OCI-LY7 (cell line): Measurements from ENCODE around the gene ATXN10. TPM values are rescaled to one million over a fixed set of nuclear protein-coding genes. Genes with fewer than 3 reads are reported as not detected.

Experiments
- BruUV-seq: library from RNA; stranded (reverse); fragments of 400-500 nt; replicated peaks from 2 replicates; lab custom pipeline; 2021; lab: Mats Ljungman, UMichigan
- CTCF ChIA-PET: fragments of 300-600 bp; sonication (Branson Sonifier 250); formaldehyde crosslinking; loops from one replicate; lab custom pipeline; 2022; ENCODE audit warnings: antibody characterized with exemption; ENCODE audit not compliant: unreplicated experiment; lab: Charles Lee
- POLR2A ChIA-PET: fragments of 300-600 bp; sonication (Branson Sonifier 250); formaldehyde crosslinking; loops from one replicate; lab custom pipeline; 2022; ENCODE audit warnings: antibody characterized with exemption; lab: Charles Lee
- DNase-seq: peaks from one replicate; pipeline ENCODE4 v3.0.0-alpha.2; 2015; ENCODE audit warnings: low spot score
- H2AFZ ChIP-seq: fragments of 200-600 bp; sonication (generic), shearing (Covaris generic); 2 replicates; pipeline ENCODE4 v1.6.1; 2014; ENCODE audit warnings: mild to moderate bottlenecking, antibody characterized with exemption, low read length, moderate library complexity
- H3K27ac ChIP-seq: fragments of 200-600 bp; sonication (generic); 2 replicates; pipeline ENCODE4 v1.5.1; 2014; ENCODE audit warnings: mixed run types, low read depth, mild to moderate bottlenecking, moderate library complexity, low read length, inconsistent platforms; ENCODE audit not compliant: poor library complexity, severe bottlenecking
- H3K36me3 ChIP-seq: fragments of 200-600 bp; sonication (generic); 2 replicates; pipeline ENCODE4 v1.6.1; 2014; ENCODE audit warnings: mild to moderate bottlenecking, antibody characterized with exemption, low read length, moderate library complexity, mixed read lengths; ENCODE audit not compliant: insufficient read depth
- H3K4me1 ChIP-seq: fragments of 200-600 bp; sonication (generic); 2 replicates; pipeline ENCODE4 v1.5.1; 2014; ENCODE audit warnings: mild to moderate bottlenecking, low read length; ENCODE audit not compliant: insufficient read depth, poor library complexity, severe bottlenecking
- H3K4me2 ChIP-seq: fragments of 200-600 bp; sonication (generic); 2 replicates; pipeline ENCODE4 v1.6.1; 2014; ENCODE audit warnings: mild to moderate bottlenecking, low read length
- H3K4me3 ChIP-seq: fragments of 200-600 bp; sonication (generic); 2 replicates; pipeline ENCODE4 v1.5.1; 2014; ENCODE audit warnings: mild to moderate bottlenecking, low read depth, low read length; ENCODE audit not compliant: poor library complexity, severe bottlenecking
- H3K79me2 ChIP-seq: fragments of 200-600 bp; sonication (generic); 2 replicates; pipeline ENCODE4 v1.6.1; 2016; ENCODE audit warnings: low read depth, mild to moderate bottlenecking, low read length, moderate library complexity, mixed read lengths; ENCODE audit not compliant: insufficient read depth
- H3K9me2 ChIP-seq: fragments of 200-600 bp; sonication (generic); 2 replicates; pipeline ENCODE4 v1.6.1; 2016; ENCODE audit warnings: mild to moderate bottlenecking, low read length, mixed read lengths; ENCODE audit not compliant: insufficient read depth
- H3K9me3 ChIP-seq: fragments of 200-600 bp; sonication (generic); 2 replicates; pipeline ENCODE4 v1.6.1; 2014; ENCODE audit warnings: mild to moderate bottlenecking, mixed run types, low read length, mixed read lengths
- H4K20me1 ChIP-seq: fragments of 200-600 bp; sonication (generic); 2 replicates; pipeline ENCODE4 v1.6.1; 2014; ENCODE audit warnings: mild to moderate bottlenecking, antibody characterized with exemption, low read length, moderate library complexity, mixed read lengths; ENCODE audit not compliant: insufficient read depth
- EZH2phosphoT487 ChIP-seq: fragments of 200-600 bp; sonication (generic); IDR thresholded peaks from 2 replicates; pipeline ENCODE4 v1.6.1; 2018; ENCODE audit warnings: low read depth, borderline replicate concordance, mild to moderate bottlenecking, mixed run types, antibody characterized with exemption, low read length, moderate library complexity, mixed read lengths
- intact Hi-C: fragments of 100-400 bp; cut with micrococcal nuclease; formaldehyde crosslinking; loops from one replicate; pipeline ENCODE4 v1.10.0; 2022; ENCODE audit not compliant: unreplicated experiment
- total RNA-seq, 2 experiments: library from RNA; depleted of rRNA in 1 of 2; stranded (reverse); fragments of >200 nt in 1 of 2; shearing (Covaris generic) in 1 of 2; gene quantifications; 2 replicates each; pipeline ENCODE4 v1.2.3, GENCODE V29; 2014 to 2022
- TF ChIP-seq, protein P1 (sequence below): fragments of 200-600 bp; sonication (generic); conservative IDR thresholded peaks from 2 replicates; pipeline ENCODE4 v1.5.1; 2014; ENCODE audit warnings: mild to moderate bottlenecking, antibody characterized with exemption, low read length, moderate library complexity, mixed read lengths

Gene ATXN10
- total RNA-seq, 2 experiments from 2014 or later: 66.1 to 197 TPM

DNA sequence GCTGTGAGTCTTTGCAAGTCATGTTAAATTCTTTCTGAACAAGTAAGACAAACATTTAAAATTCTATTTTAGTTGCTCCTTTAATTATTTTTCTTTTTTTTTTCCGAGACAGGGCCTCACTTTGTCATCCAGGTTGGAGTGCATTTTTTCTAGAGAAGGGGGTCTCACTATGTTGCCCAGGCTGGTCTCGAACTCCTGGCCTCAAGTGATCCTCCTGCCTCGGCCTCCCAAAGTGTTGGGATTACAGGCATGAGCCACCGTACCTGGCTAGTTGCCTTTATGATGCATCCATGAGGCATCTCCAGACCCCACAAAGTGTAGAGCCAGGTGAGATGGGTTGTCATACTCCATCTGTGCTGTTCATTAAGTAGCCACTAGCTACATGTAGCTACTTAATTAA, 4.4 kb downstream of the ATXN10 start:
- no TSS peak for BruUV-seq

GRCh38 chr22:45677063-45677462, 5.4 kb downstream of the ATXN10 start:
- no peak for DNase-seq
- H3K4me2 ChIP-seq: no peak overlapping the region
- H3K4me1 ChIP-seq: peaks cover 49% of the 10 kb centered on the region
- peaks cover 98% of the 10 kb centered on the region for H3K79me2 ChIP-seq
- no peaks in the 10 kb centered on the region for H3K9me2 ChIP-seq
- BruUV-seq: no TSS peak
- CTCF ChIA-PET: no interaction called here
- no peaks in the 10 kb centered on the region for H3K9me3 ChIP-seq
- peaks cover 43% of the 10 kb centered on the region for H3K36me3 ChIP-seq
- H3K4me3 ChIP-seq: no peak overlapping the region
- POLR2A ChIA-PET: interaction anchor here (0.6 to 1.0 kb wide), 5 partner anchors 9 to 276 kb away, joined by 3 to 5 read pairs (median 3); no protein-coding TSS in a partner anchor
- no peak overlapping the region for H2AFZ ChIP-seq
- peaks cover 50% of the 10 kb centered on the region for H4K20me1 ChIP-seq
- H3K27ac ChIP-seq: no peak overlapping the region
- intact Hi-C loops: no loop called here
- no peak for TF ChIP-seq EZH2phosphoT487
- TF ChIP-seq, protein P1, sequence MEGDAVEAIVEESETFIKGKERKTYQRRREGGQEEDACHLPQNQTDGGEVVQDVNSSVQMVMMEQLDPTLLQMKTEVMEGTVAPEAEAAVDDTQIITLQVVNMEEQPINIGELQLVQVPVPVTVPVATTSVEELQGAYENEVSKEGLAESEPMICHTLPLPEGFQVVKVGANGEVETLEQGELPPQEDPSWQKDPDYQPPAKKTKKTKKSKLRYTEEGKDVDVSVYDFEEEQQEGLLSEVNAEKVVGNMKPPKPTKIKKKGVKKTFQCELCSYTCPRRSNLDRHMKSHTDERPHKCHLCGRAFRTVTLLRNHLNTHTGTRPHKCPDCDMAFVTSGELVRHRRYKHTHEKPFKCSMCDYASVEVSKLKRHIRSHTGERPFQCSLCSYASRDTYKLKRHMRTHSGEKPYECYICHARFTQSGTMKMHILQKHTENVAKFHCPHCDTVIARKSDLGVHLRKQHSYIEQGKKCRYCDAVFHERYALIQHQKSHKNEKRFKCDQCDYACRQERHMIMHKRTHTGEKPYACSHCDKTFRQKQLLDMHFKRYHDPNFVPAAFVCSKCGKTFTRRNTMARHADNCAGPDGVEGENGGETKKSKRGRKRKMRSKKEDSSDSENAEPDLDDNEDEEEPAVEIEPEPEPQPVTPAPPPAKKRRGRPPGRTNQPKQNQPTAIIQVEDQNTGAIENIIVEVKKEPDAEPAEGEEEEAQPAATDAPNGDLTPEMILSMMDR: no peak

More for the DNA sequence above, 4.4 kb downstream of the ATXN10 start:
- Histone ChIP-seq H3K36me3 (peaks cover 43% of the 10 kb centered on the region), H2AFZ (no peak overlapping the region), H3K9me3 (no peaks in the 10 kb centered on the region), H3K4me2 (no peak overlapping the region), H4K20me1 (peaks cover 45% of the 10 kb centered on the region), H3K4me3 (no peak overlapping the region), H3K79me2 (peaks cover 91% of the 10 kb centered on the region), H3K4me1 (peaks cover 42% of the 10 kb centered on the region), H3K9me2 (no peaks in the 10 kb centered on the region), H3K27ac (no peak overlapping the region)
- intact Hi-C loops: no loop called here
- CTCF ChIA-PET: no interaction called here
- POLR2A ChIA-PET: no interaction called here
- no peak for TF ChIP-seq EZH2phosphoT487
- TF ChIP-seq, protein P1: no peak
- no peak for DNase-seq

DNA sequence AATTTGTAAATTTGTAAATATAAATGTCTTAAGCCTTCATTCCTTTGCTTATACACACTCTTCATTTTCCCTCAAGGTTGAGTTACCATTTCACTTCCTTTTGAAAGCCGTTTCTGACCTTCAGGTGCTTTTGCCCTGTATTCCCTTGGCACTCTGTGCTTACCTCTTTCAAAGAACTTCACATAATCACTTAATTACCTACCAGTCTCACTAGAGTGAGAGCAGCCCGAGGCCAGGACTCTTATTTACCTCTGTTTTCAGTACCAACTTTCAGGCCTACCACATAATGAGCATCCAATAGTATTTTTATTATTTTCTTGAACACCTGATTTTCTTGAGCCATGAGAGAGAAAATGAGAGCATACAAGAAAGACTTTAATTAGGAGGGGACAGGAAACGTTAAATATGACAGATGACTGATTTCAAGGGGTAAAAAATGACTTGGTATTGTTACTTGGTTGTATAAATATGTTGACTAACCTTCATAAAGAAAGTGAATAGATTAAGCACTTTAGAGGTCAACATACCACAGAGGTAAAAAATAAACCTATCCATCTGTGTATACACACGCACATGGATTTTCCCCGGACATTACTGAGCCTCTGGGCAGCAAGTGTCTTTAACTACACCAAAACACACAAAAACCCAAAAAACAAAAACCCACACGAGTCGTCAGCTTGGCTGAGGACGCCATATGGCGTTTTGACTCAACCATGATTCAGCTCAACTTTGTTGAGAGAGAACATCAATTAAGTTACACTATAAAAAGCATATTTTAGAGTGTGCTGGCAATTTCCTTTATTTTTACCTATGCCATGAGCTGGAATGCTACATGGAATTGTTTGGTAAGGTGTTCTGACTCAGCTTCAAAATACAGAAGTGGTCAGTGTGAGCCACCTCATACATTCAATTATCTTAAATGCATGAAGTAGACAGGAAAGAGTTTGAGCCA, 7.6 kb downstream of the ATXN10 start:
- intact Hi-C loops: no loop called here
- Histone ChIP-seq H3K36me3 (peaks cover 40% of the 10 kb centered on the region), H4K20me1 (peaks cover 51% of the 10 kb centered on the region), H3K9me3 (no peaks in the 10 kb centered on the region), H3K79me2 (peaks cover 97% of the 10 kb centered on the region), H3K4me3 (no peak overlapping the region), H2AFZ (no peak overlapping the region), H3K4me1 (peaks cover 52% of the 10 kb centered on the region), H3K9me2 (no peaks in the 10 kb centered on the region), H3K27ac (no peak overlapping the region), H3K4me2 (peak overlapping the region; percentile 46; the same call in 1 of the 2 replicates)
- ChIA-PET POLR2A (no interaction called here), CTCF (interaction anchor here (0.6 kb wide), 1 partner anchor 76 kb away, joined by 6 read pairs; no protein-coding TSS in a partner anchor)
- no peak for TF ChIP-seq EZH2phosphoT487
- TF ChIP-seq, protein P1: no peak
- DNase-seq: no peak
- BruUV-seq: no TSS peak
